ENCODE measurements around the gene PTTG1IP.
A peak's percentile ranks its signal among the peaks of the same experiment; 100 is the strongest.

PTTG1IP gene

GRCh38 chr21:44907966-44908895 is 34.7 kb upstream of the PTTG1IP start:
- H3K9ac ChIP-seq (ENCODE audit: low read length in 2 of 2) = peak overlapping the region; percentile 62 to 90
- no peaks in the 10 kb centered on the region for H3K27me3 ChIP-seq (ENCODE audit: control insufficient read depth in 1 of 2, insufficient read depth in 2 of 2, low read length in 2 of 2)
- H3K9me3 ChIP-seq (ENCODE audit: control insufficient read depth in 2 of 2, low read length in 2 of 2) = no peaks in the 10 kb centered on the region
- peak overlapping the region; percentile 62 for H3K27ac ChIP-seq (ENCODE audit: low read length)
- peak overlapping the region; percentile 66 to 74 for H3K4me3 ChIP-seq (ENCODE audit: low read length in 2 of 2)
- no peaks in the 10 kb centered on the region for H3K36me3 ChIP-seq (ENCODE audit: control insufficient read depth in 2 of 2, insufficient read depth in 2 of 2, low read length in 2 of 2)
- peaks cover 46% of the 10 kb centered on the region for H3K4me1 ChIP-seq (ENCODE audit: control insufficient read depth, insufficient read depth, low read length)

DNA sequence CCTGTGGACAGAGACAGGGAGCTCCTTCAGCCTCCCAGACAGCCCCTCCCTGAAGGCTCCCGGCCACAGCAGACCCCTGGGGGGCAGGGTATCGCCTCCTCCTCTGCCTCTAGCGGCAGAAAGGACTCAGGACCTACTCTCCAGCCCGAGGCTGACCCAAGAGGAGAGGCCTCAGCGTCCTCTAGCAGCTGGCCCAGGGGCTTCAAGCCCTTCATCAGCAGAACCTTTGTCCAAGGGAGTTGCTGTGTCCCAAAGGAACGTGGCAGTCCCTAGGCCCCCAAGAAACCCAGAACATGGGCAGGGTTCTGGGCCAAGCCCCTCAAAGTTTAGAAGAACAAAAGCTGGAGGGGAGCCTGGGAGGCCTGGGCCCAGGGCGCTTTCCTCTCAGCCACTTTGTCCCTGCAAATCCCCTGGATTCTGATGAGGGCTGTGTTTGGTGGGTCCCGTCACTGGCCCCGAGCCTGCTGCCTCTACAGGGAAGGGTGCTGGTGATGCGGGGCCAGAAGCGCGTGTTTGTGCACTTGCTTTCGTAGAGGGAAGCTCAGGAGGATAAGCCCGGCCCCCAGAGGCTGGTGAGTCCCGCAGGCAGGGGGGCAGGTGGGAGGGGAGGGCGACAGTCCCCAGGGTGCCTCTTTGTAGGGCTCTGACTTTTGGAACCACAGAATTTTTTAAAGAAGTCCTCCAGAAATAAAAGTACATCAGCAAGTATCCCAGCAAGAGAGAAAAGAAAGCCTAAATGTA is 33.9 kb upstream of the PTTG1IP start:
- Histone ChIP-seq H3K4me1 (ENCODE audit: control insufficient read depth, insufficient read depth, low read length) (peaks cover 46% of the 10 kb centered on the region), H3K9me3 (ENCODE audit: control insufficient read depth in 2 of 2, low read length in 2 of 2) (no peaks in the 10 kb centered on the region), H3K27ac (ENCODE audit: low read length) (peak overlapping the region; percentile 62), H3K27me3 (ENCODE audit: control insufficient read depth in 1 of 2, insufficient read depth in 2 of 2, low read length in 2 of 2) (no peaks in the 10 kb centered on the region), H3K9ac (ENCODE audit: low read length in 2 of 2) (peak overlapping the region; percentile 62 to 90), H3K36me3 (ENCODE audit: control insufficient read depth in 2 of 2, insufficient read depth in 2 of 2, low read length in 2 of 2) (peaks cover 0 to 2% of the 10 kb centered on the region in 2 donors), H3K4me3 (ENCODE audit: low read length in 2 of 2) (peak overlapping the region; percentile 16 to 66)

DNA sequence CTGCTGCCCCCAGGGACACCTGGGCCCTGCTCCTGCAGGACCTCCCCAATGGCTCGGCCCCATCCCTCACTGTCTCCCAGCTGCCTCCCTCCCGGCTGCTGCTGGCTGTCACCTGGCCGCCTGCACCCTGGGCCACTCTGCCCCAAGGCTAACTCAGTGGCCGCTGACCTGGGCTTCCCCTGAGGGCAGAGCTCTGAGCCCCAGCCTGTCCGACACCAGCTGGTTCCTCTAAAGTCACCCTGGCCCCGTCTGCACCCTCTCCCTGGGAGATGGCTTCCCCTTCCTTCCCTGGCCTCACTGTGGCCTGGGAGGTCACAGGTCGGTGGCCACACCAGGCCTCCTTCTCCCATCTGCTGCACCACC is 32.2 kb upstream of the PTTG1IP start:
- Histone ChIP-seq H3K36me3 (ENCODE audit: control insufficient read depth in 2 of 2, insufficient read depth in 2 of 2, low read length in 2 of 2) (peaks cover 0 to 11% of the 10 kb centered on the region in 2 donors), H3K4me1 (ENCODE audit: control insufficient read depth, insufficient read depth, low read length) (peaks cover 31% of the 10 kb centered on the region)

DNA sequence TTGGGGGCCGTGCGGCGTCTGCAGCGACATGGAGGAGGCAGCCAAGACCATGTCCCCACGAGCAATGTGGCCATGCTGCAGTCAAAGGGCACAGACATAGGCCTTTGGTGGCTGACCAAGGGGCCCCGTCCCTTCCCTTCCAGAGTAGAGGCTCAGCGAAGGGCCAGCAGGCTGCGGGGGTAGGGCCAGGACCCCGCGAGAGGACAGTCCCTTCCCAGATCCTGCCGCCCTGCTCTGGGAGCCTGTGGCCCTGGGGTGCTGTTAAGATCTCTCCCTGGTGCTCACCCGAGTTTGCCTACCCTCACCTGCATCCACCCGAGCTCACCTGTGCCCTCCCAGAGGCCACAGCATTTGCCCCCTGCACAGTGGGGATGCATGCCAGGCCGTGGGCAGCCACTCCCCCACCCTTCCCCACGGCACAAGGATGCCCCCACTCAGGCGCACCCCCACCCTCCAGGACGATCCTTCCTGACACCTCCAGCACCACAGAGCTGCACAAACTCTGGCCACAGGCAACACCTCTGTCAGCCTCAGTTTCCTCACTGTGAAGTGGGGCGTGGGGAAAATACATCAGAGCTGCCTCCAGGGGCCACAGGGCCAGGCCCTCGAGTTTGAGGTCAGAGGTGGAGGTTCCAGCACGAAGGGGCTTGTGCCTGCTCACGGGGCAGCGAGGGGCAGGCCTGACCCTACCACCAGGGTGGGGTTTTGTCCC is 31.7 kb upstream of the PTTG1IP start:
- H3K36me3 ChIP-seq (ENCODE audit: control insufficient read depth in 2 of 2, insufficient read depth in 2 of 2, low read length in 2 of 2) = peaks cover 0 to 11% of the 10 kb centered on the region in 2 donors
- H3K27me3 ChIP-seq (ENCODE audit: control insufficient read depth in 1 of 2, insufficient read depth in 2 of 2, low read length in 2 of 2) = no peaks in the 10 kb centered on the region
- H3K9ac ChIP-seq (ENCODE audit: low read length in 2 of 2) = no peak overlapping the region
- H3K27ac ChIP-seq (ENCODE audit: low read length) = no peak overlapping the region
- H3K4me1 ChIP-seq (ENCODE audit: control insufficient read depth, insufficient read depth, low read length) = peaks cover 26% of the 10 kb centered on the region
- no peak overlapping the region for H3K4me3 ChIP-seq (ENCODE audit: low read length in 2 of 2)
- no peaks in the 10 kb centered on the region for H3K9me3 ChIP-seq (ENCODE audit: control insufficient read depth in 2 of 2, low read length in 2 of 2)

More for the DNA sequence above, 32.2 kb upstream of the PTTG1IP start:
- Histone ChIP-seq H3K27ac (ENCODE audit: low read length) (no peak overlapping the region), H3K9ac (ENCODE audit: low read length in 2 of 2) (no peak overlapping the region), H3K9me3 (ENCODE audit: control insufficient read depth in 2 of 2, low read length in 2 of 2) (no peaks in the 10 kb centered on the region), H3K27me3 (ENCODE audit: control insufficient read depth in 1 of 2, insufficient read depth in 2 of 2, low read length in 2 of 2) (no peaks in the 10 kb centered on the region), H3K4me3 (ENCODE audit: low read length in 2 of 2) (no peak overlapping the region)

- Histone ChIP-seq H3K36me3 (ENCODE audit: control insufficient read depth in 2 of 2, insufficient read depth in 2 of 2, low read length in 2 of 2) (peaks cover 0 to 11% of the 10 kb centered on the region in 2 donors), H3K9ac (ENCODE audit: low read length in 2 of 2) (no peak overlapping the region)
Observed at GRCh38 chr21:44904141-44904923, 30.8 kb upstream of the PTTG1IP start.

DNA sequence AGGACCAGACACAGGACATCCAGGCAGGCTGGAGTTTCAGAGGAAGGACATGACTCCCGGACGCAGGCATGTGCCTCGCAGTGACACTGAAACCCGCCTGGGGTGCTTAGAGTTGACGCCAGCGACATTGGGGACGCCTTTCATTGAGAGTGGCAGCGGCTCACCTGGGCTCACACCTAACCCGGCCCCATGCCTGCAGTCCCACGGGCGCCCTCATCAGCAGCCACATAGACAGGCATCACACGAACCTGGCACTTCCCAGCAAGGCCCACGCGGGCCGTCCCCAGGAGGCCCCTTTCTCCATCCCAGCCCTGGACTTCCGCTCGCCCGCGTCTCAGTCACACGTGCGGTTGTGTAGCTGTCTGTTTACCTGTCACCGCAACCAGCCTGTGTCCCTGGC is 30.2 kb upstream of the PTTG1IP start:
- Histone ChIP-seq H3K4me3 (ENCODE audit: low read length in 2 of 2) (no peak overlapping the region), H3K27ac (ENCODE audit: low read length) (no peak overlapping the region)

More at GRCh38 chr21:44904141-44904923, 30.8 kb upstream of the PTTG1IP start:
- Histone ChIP-seq H3K27me3 (ENCODE audit: control insufficient read depth in 1 of 2, insufficient read depth in 2 of 2, low read length in 2 of 2) (no peaks in the 10 kb centered on the region), H3K9me3 (ENCODE audit: control insufficient read depth in 2 of 2, low read length in 2 of 2) (no peaks in the 10 kb centered on the region), H3K4me3 (ENCODE audit: low read length in 2 of 2) (no peak overlapping the region), H3K27ac (ENCODE audit: low read length) (no peak overlapping the region), H3K4me1 (ENCODE audit: control insufficient read depth, insufficient read depth, low read length) (peaks cover 19% of the 10 kb centered on the region)

GRCh38 chr21:44903050-44903685 is 29.7 kb upstream of the PTTG1IP start:
- no peak overlapping the region for H3K9ac ChIP-seq (ENCODE audit: low read length in 2 of 2)
- H3K4me3 ChIP-seq (ENCODE audit: low read length in 2 of 2) = no peak overlapping the region
- H3K4me1 ChIP-seq (ENCODE audit: control insufficient read depth, insufficient read depth, low read length) = peaks cover 10% of the 10 kb centered on the region
- peaks cover 0 to 11% of the 10 kb centered on the region in 2 donors for H3K36me3 ChIP-seq (ENCODE audit: control insufficient read depth in 2 of 2, insufficient read depth in 2 of 2, low read length in 2 of 2)
- no peak overlapping the region for H3K27ac ChIP-seq (ENCODE audit: low read length)
- H3K9me3 ChIP-seq (ENCODE audit: control insufficient read depth in 2 of 2, low read length in 2 of 2) = no peaks in the 10 kb centered on the region
- H3K27me3 ChIP-seq (ENCODE audit: control insufficient read depth in 1 of 2, insufficient read depth in 2 of 2, low read length in 2 of 2) = no peaks in the 10 kb centered on the region

More for the DNA sequence above, 30.2 kb upstream of the PTTG1IP start:
- no peak overlapping the region for H3K9ac ChIP-seq (ENCODE audit: low read length in 2 of 2)
- no peaks in the 10 kb centered on the region for H3K27me3 ChIP-seq (ENCODE audit: control insufficient read depth in 1 of 2, insufficient read depth in 2 of 2, low read length in 2 of 2)
- peaks cover 0 to 11% of the 10 kb centered on the region in 2 donors for H3K36me3 ChIP-seq (ENCODE audit: control insufficient read depth in 2 of 2, insufficient read depth in 2 of 2, low read length in 2 of 2)
- peaks cover 12% of the 10 kb centered on the region for H3K4me1 ChIP-seq (ENCODE audit: control insufficient read depth, insufficient read depth, low read length)
- no peaks in the 10 kb centered on the region for H3K9me3 ChIP-seq (ENCODE audit: control insufficient read depth in 2 of 2, low read length in 2 of 2)

DNA sequence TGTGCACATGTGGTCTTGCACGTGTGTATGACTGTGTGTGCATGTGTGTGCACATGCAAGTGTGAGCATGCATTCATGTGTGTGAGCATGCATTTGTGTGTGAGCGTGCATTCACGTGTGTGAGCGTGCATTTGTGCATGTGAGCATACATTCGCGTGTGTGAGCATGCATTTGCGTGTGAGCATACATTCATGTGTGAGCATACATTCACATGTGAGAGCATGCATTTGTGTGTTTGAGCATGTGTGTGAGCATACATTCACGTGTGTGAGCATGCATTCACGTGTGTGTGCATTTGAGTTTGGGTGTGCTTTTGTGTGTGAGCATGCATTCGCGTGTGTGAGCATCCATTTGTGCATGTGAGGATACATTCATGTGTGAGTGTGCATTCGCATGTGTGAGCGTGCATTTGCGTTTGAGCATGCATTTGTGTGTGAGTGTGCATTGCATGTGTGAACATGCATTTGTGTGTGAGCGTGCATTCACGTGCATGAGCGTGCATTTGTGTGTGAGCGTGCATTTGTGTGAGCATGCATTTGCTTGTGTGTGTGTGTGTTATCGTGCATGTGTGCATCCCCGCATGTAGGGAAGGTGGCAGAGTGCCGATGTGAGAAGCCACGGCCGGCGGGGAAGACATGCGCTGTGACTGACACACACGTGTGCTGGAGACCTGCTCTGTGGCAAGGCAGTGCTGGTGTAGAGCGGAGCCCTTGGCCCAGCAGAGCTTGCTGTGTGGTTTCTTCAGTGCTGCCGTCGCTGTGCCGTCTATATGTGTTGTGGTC is 29.0 kb upstream of the PTTG1IP start:
- no peaks in the 10 kb centered on the region for H3K9me3 ChIP-seq (ENCODE audit: control insufficient read depth in 2 of 2, low read length in 2 of 2)
- no peaks in the 10 kb centered on the region for H3K27me3 ChIP-seq (ENCODE audit: control insufficient read depth in 1 of 2, insufficient read depth in 2 of 2, low read length in 2 of 2)
- no peak overlapping the region for H3K4me3 ChIP-seq (ENCODE audit: low read length in 2 of 2)
- no peak overlapping the region for H3K9ac ChIP-seq (ENCODE audit: low read length in 2 of 2)
- no peak overlapping the region for H3K27ac ChIP-seq (ENCODE audit: low read length)
- peaks cover 4% of the 10 kb centered on the region for H3K4me1 ChIP-seq (ENCODE audit: control insufficient read depth, insufficient read depth, low read length)
- H3K36me3 ChIP-seq (ENCODE audit: control insufficient read depth in 2 of 2, insufficient read depth in 2 of 2, low read length in 2 of 2) = peaks cover 0 to 11% of the 10 kb centered on the region in 2 donors

- Histone ChIP-seq H3K4me3 (ENCODE audit: low read length in 2 of 2) (no peak overlapping the region), H3K27ac (ENCODE audit: low read length) (no peak overlapping the region), H3K36me3 (ENCODE audit: control insufficient read depth in 2 of 2, insufficient read depth in 2 of 2, low read length in 2 of 2) (peaks cover 0 to 11% of the 10 kb centered on the region in 2 donors), H3K9ac (ENCODE audit: low read length in 2 of 2) (no peak overlapping the region), H3K27me3 (ENCODE audit: control insufficient read depth in 1 of 2, insufficient read depth in 2 of 2, low read length in 2 of 2) (no peaks in the 10 kb centered on the region), H3K9me3 (ENCODE audit: control insufficient read depth in 2 of 2, low read length in 2 of 2) (no peaks in the 10 kb centered on the region), H3K4me1 (ENCODE audit: control insufficient read depth, insufficient read depth, low read length) (no peaks in the 10 kb centered on the region)
Observed at GRCh38 chr21:44901391-44902074, 28.0 kb upstream of the PTTG1IP start.
